A549 treated with AZD9567 at 1 μM for 4 hours (cell line): Measurements from ENCODE around the gene BANP. TPM values are rescaled to one million over a fixed set of nuclear protein-coding genes. Genes with fewer than 3 reads are reported as not detected.

Experiments used
- total RNA-seq: library from RNA; stranded (reverse); fragments of 200-300 nt; extraction: Qiagen RNA extraction; gene quantifications from 5 replicates; pipeline ENCODE4 v1.2.3, GENCODE V29; 2022; ENCODE audit not compliant: insufficient read depth

Gene BANP
- total RNA-seq = 13.4 to 16.5 TPM (median 14.1 TPM) in 5 replicates

GRCh38 chr16:87950765-87951551 is at the start of gene BANP:
Gene BANP (plus strand): TSS chr16:87951434. CDS start chr16:87975116, 23,682 bp downstream.

GRCh38 chr16:87936375-87937230 is 14.6 kb upstream of the BANP start, which contains the start of gene CA5A:
Gene CA5A (minus strand): TSS chr16:87936529. CDS start chr16:87936450, 79 bp downstream.

Other genes starting within 250 kb of the BANP start
- gene KLHDC4, start 185.4 kb upstream of the BANP start, total RNA-seq = 42.2 to 51.8 TPM (median 48.3 TPM) in 5 replicates
- 641 to 938 TPM (median 870 TPM) in 5 replicates for gene SLC7A5, start 81.9 kb upstream of the BANP start, total RNA-seq
- gene CA5A, start 14.9 kb upstream of the BANP start, total RNA-seq = not detected in 5 replicates